HG02973 (cell line): ENCODE data around the gene HOXC4.
A peak's percentile ranks its signal among the peaks of the same experiment; 100 is the strongest.

Experiments used
- ATAC-seq: cut with Tn5 transposase; IDR thresholded peaks from one replicate; pipeline ENCODE4 v1.9.1; 2021; ENCODE audit warnings: moderate library complexity; ENCODE audit not compliant: unreplicated experiment

The HOXC4 gene

DNA sequence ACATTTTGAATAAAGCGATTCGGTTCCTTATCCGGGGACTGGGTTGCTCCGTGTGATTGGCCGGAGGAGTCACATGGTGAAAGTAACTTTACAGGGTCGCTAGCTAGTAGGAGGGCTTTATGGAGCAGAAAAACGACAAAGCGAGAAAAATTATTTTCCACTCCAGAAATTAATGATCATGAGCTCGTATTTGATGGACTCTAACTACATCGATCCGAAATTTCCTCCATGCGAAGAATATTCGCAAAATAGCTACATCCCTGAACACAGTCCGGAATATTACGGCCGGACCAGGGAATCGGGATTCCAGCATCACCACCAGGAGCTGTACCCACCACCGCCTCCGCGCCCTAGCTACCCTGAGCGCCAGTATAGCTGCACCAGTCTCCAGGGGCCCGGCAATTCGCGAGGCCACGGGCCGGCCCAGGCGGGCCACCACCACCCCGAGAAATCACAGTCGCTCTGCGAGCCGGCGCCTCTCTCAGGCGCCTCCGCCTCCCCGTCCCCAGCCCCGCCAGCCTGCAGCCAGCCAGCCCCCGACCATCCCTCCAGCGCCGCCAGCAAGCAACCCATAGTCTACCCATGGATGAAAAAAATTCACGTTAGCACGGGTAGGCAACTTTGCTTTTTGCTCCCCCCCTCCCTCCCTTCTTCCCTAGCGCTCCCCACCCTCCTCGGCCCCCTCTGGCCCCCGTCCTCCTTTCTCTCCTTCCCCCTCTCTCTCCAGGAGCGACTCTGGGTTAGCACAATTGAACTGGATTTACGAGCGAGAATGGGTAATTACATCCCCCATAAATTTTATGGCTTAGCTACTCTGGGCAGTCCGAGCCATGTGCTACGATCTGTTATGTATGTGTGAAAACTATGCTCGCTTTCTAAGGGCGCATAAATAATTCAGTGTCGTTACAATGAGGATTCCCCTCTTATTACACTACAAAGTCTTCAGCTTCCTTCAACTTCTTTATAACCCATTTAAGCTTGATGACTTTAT is at the start of gene HOXC4:
Gene HOXC4, plus strand, starts transcription at position 85 of the 991 bp plus-strand sequence. Its CDS starts 88 bp downstream, at position 173.
- ATAC-seq: peak; percentile 29

DNA sequence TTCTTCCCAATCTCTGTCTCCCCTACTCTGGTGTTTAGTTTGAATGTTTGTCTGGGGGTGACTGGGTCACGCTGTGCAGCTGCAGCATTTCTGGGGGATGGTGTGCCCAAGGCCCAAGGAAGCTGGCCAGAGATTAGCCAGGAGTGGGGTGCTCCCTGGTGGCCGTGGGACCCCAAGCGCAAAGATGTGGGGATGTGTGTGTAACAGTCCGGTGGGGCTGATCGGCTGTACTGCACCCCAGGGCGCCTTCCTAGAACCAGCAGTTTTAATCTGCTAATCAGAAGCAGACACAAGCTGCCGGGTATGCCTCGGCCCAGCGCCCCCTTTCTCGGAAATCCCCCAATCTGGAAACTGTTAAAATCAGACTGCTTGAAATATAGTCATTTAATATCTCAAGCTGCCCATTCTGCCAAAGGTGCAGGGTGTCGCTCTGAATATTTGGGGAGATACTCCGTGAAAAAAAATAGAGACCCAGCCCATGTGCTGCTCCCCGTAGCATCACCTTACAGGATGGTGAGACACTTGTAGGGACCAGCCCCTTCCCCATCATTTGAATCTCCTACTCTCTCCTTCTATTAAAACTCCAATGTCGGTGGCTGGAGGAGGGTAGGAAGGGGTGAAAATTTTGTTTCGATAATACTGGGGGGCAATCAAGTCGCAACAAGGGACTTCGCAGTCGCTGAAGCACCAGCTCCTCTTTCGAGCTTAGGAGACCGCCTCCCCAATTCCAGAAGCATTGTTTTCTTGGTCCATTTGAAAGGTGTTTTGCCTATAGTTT is 49.4 kb upstream of the HOXC4 start:
- no peak for ATAC-seq

GRCh38 chr12:54004841-54005530 is 48.6 kb upstream of the HOXC4 start:
- no peak for ATAC-seq

GRCh38 chr12:54005531-54005852 is 48.1 kb upstream of the HOXC4 start:
- no peak for ATAC-seq

GRCh38 chr12:54005853-54006558 is 47.6 kb upstream of the HOXC4 start:
- no peak for ATAC-seq

- ATAC-seq: no peak
Measured at GRCh38 chr12:54006559-54007220, 46.9 kb upstream of the HOXC4 start.

GRCh38 chr12:54007538-54008259 is 45.9 kb upstream of the HOXC4 start:
- no peak for ATAC-seq

GRCh38 chr12:54008260-54008552 is 45.4 kb upstream of the HOXC4 start:
- ATAC-seq: no peak

DNA sequence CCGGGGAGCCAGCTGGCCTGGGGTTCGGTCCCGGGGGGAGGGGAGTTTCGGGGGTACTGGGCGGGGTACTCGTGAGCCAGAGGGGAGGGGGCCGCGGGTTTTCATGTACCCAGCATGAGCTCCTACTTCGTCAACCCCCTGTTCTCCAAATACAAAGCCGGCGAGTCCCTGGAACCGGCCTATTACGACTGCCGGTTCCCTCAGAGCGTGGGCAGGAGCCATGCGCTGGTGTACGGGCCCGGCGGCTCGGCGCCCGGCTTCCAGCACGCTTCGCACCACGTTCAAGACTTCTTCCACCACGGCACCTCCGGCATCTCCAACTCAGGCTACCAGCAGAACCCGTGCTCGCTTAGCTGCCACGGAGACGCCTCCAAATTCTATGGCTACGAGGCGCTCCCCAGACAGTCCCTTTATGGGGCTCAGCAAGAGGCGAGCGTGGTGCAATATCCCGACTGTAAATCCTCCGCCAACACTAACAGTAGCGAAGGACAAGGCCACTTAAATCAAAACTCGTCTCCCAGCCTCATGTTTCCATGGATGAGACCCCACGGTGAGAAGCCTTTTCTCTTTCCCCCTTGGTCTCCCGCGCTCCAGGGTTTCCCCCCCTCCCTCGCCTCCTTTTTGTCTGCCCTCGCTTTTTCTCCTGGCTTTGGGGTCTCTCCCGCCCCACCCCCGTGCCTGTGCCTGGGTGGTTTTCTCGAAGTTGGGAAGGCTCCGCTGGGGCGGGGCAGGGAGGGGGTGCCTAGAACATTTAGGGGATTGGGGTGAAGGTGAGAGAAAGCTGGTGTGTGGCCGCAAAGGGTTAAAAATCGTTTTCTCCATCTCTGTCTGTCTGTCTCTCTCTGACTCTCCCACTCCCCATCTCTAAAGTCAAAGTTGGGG is 44.2 kb upstream of the HOXC4 start:
- no peak for ATAC-seq

DNA sequence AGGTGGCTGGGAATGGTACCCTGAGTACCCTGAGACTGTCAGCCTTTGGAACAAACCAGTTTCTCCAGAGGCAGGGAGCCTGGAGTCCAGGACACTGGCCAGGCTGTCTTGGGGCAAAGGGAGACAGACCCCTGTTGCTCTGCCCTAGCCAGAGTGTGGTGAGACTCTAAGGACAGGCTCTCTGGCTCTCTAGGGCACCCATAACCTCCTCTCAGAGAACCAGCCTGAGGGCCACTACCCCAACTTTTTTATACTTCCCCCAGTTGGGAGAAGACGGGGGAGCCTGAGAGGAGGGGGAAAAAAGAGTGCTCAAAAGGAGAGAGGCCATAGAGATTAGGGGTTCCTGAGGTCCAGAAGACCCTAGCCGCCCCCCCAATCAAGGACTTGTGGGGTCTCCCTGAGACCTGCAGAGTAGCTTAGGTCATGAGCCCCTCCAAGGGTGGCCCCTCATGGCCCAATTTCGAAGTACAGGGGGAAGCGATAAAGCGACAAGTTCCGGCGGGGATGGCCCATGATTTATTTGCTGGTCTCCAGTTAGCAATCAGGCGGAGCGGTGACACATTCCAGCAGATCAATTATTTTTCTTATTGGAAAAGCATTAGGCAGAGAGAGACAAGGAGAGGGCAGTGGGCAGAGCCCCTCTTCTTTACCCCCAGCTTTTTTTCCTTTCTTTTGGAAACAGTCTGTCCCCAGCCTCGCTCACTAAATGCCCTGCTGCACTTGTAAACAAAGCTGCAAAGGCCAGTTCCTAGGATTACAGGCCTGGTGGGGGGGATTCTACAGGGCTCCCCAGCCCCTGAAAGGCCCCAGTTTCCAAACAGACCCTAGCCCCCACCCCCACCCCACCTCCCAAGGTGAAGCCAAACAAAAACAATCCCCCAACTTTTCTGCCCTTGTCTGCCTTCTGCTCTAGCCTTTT is 43.3 kb upstream of the HOXC4 start:
- ATAC-seq: no peak

DNA sequence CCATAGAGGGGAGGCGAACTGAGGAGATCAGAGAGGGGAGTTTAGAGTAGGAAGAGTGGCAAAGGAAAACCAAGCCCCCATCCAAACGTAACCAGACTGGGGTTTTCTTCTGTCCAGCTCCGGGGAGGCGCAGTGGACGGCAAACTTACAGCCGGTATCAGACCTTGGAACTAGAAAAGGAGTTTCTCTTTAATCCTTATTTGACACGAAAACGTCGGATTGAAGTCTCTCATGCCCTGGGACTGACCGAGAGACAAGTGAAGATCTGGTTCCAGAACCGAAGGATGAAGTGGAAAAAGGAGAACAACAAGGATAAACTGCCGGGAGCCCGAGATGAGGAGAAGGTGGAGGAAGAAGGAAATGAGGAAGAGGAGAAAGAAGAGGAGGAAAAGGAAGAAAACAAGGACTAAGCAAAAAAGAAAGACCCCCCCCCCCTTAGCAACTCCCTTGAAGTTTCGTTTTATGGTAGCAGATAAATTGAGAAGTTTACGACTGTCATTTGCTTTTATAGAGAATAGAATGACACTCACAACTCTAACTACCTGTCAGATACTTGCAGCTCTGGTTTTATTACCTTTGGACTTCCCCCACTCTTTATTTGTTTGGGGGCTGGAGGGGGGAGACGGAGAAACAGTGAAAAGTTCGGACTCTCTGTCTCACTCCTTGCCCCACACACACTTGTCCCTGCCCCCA is 42.5 kb upstream of the HOXC4 start:
- no peak for ATAC-seq

DNA sequence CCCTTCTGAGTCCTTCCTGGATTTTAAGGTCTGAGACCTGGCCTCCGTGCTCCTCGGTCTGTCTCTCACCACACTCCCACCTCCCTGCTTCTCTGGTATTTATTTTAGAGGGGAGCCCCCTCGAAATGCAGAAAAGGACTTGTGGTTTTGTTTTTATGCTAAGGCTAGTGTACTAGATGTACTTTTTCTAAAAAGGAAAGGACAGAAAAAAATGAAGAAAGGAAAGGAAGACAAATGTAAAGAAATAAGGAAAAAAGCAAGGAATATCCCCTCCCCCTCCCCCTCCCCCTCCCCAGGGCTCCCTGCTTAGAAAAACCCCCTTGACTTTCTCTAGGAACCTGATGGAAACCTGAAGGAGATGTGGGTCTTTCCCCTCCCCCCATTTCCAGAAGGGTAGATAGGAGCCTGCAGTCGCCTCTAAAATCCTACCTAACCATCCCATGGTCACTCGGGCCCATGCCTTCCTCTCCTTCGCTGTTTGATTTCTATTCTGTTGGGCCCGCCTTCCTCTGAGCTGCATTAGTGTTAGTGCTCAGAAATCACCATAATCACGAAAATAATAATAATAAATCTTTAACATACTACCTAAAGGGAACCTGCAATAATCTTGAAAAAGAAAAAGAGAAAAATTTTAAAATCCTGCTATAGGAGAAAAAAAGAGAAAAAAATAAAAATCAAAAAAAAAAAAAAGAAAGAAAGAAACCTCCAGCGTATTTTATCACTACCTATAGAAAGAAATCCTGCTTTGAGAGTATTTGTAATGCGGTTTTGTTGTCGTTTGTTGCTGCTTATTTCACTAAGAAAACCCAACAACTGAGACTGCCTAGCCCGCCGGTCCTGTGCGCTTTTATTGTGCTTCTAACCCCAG is 41.7 kb upstream of the HOXC4 start:
- no peak for ATAC-seq

DNA sequence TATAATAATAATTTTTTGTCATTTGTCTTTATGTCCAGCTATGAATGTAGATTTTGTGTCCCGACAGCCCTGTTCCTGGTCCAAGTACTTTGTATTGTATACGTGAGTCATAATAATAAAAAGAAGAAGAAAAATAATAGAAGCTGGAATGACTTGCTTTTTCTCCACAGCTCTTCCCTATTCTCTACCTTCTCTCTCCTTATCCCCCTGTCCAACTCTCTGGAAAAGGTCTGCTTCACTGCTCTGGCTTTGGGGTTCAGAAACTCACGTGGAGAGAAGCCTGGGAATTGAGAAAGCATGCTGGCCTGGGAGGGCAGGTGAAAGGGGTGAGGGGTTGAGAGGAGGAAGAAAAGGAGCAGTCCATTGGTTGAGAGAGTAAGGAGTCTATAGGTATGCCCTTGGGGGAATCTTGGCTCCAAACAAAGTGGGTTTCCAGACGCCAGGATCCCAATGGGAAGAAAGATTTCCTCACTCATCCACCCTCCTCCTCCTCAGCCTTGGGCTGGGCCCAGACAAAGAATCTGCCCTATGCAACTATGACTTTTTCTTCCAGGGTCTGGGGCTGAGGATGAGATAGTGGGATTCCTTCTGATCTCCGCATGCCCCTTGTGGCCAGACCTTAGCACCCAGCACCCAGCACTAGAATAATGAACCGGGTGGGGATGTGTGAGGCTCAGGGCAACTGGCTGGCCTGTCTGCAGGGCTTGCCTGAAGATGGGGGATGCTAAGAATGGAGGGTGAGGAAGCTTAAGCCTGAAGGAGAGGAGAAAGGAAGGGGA is 40.8 kb upstream of the HOXC4 start:
- ATAC-seq: no peak

GRCh38 chr12:54014377-54015017 is 39.1 kb upstream of the HOXC4 start:
- ATAC-seq: no peak
